H9 (cell line): Measurements from ENCODE around the gene TAS2R42. TPM values are rescaled to one million over a fixed set of nuclear protein-coding genes. Genes with fewer than 3 reads are reported as not detected.

Experiments used
- DNase-seq: peaks from one replicate; pipeline ENCODE4 v3.0.0-alpha.2; 2017
- H2AFZ ChIP-seq: one replicate; pipeline ENCODE4 v1.6.1; 2013; ENCODE audit warnings: mild to moderate bottlenecking, low read length, control low read depth, moderate library complexity
- H2AK5ac ChIP-seq: 2 replicates; pipeline ENCODE4 v1.6.1; 2013; ENCODE audit warnings: low read length, control low read depth, mixed read lengths; ENCODE audit not compliant: insufficient read length
- H2BK120ac ChIP-seq: one replicate; pipeline ENCODE4 v1.6.1; 2013; ENCODE audit warnings: low read depth, mild to moderate bottlenecking, low read length, control low read depth, inconsistent platforms; ENCODE audit not compliant: poor library complexity, severe bottlenecking
- H2BK12ac ChIP-seq: 2 replicates; pipeline ENCODE4 v1.6.1; 2013; ENCODE audit warnings: low read length, control low read depth, mixed read lengths, low read depth; ENCODE audit not compliant: insufficient read length
- H2BK15ac ChIP-seq: 2 replicates; pipeline ENCODE4 v1.6.1; 2013; ENCODE audit warnings: low read depth, low read length, control low read depth
- H2BK20ac ChIP-seq: one replicate; pipeline ENCODE4 v1.6.1; 2013; ENCODE audit warnings: low read depth, mild to moderate bottlenecking, low read length, control low read depth, inconsistent platforms; ENCODE audit not compliant: poor library complexity, severe bottlenecking
- H2BK5ac ChIP-seq: 2 replicates; pipeline ENCODE4 v1.6.1; 2013; ENCODE audit warnings: low read length, control low read depth, mixed read lengths; ENCODE audit not compliant: insufficient read length
- H3K14ac ChIP-seq: 2 replicates; pipeline ENCODE4 v1.6.1; 2013; ENCODE audit warnings: low read length, control low read depth; ENCODE audit not compliant: insufficient read depth
- H3K18ac ChIP-seq: 2 replicates; pipeline ENCODE4 v1.6.1; 2013; ENCODE audit warnings: low read depth, mild to moderate bottlenecking, mixed read lengths, low read length, control low read depth; ENCODE audit not compliant: insufficient read length
- H3K23ac ChIP-seq: 2 replicates; pipeline ENCODE4 v1.6.1; 2013; ENCODE audit warnings: low read length, control low read depth, mixed read lengths, low read depth; ENCODE audit not compliant: insufficient read length
- H3K23me2 ChIP-seq: 2 replicates; pipeline ENCODE4 v1.6.1; 2013; ENCODE audit warnings: low read depth, mild to moderate bottlenecking, mixed read lengths, low read length, control low read depth; ENCODE audit not compliant: insufficient read length, poor library complexity, severe bottlenecking
- H3K27ac ChIP-seq: 2 replicates; pipeline ENCODE4 v1.5.1; 2013; ENCODE audit warnings: low read length, control low read depth, mixed read lengths, low read depth; ENCODE audit not compliant: insufficient read length
- H3K27me3 ChIP-seq: 2 replicates; pipeline ENCODE4 v1.6.1; 2013; ENCODE audit warnings: low read length, control low read depth, inconsistent platforms; ENCODE audit not compliant: insufficient read depth
- H3K4ac ChIP-seq: 2 replicates; pipeline ENCODE4 v1.6.1; 2013; ENCODE audit warnings: low read depth, mild to moderate bottlenecking, control low read depth, inconsistent platforms, low read length, moderate library complexity
- H3K4me1 ChIP-seq: 2 replicates; pipeline ENCODE4 v1.6.1; 2013; ENCODE audit warnings: low read length, control low read depth, inconsistent platforms; ENCODE audit not compliant: insufficient read depth
- H3K4me2 ChIP-seq: 2 replicates; pipeline ENCODE4 v1.6.1; 2013; ENCODE audit warnings: low read length, control low read depth, mixed read lengths; ENCODE audit not compliant: insufficient read length, insufficient read depth
- H3K56ac ChIP-seq: 2 replicates; pipeline ENCODE4 v1.6.1; 2013; ENCODE audit warnings: low read depth, mild to moderate bottlenecking, mixed read lengths, low read length, control low read depth; ENCODE audit not compliant: insufficient read length
- H3K79me1 ChIP-seq: 2 replicates; pipeline ENCODE4 v1.6.1; 2013; ENCODE audit warnings: low read depth, mild to moderate bottlenecking, moderate library complexity, low read length, control low read depth, inconsistent platforms; ENCODE audit not compliant: insufficient read depth, poor library complexity, severe bottlenecking
- H3K79me2 ChIP-seq: 2 replicates; pipeline ENCODE4 v1.6.1; 2013; ENCODE audit warnings: low read length, control low read depth, inconsistent platforms; ENCODE audit not compliant: insufficient read depth
- H3K9ac ChIP-seq: 2 replicates; pipeline ENCODE4 v1.6.1; 2013; ENCODE audit warnings: low read length, control low read depth, mixed read lengths; ENCODE audit not compliant: insufficient read length; ENCODE audit errors: extremely low read depth
- H3K9me3 ChIP-seq: one replicate; pipeline ENCODE4 v1.6.1; 2013; ENCODE audit warnings: low read depth, low read length, inconsistent platforms; ENCODE audit not compliant: control insufficient read depth
- H3T11ph ChIP-seq: one replicate; pipeline ENCODE4 v1.6.1; 2013; ENCODE audit warnings: mild to moderate bottlenecking, low read length, control low read depth, inconsistent platforms
- H4K20me1 ChIP-seq: one replicate; pipeline ENCODE4 v1.6.1; 2013; ENCODE audit not compliant: control insufficient read depth, insufficient read length, insufficient read depth
- H4K5ac ChIP-seq: 2 replicates; pipeline ENCODE4 v1.6.1; 2013; ENCODE audit warnings: low read depth, mild to moderate bottlenecking, mixed read lengths, low read length, control low read depth; ENCODE audit not compliant: insufficient read length
- H4K8ac ChIP-seq: replicated peaks from 2 replicates; pipeline ENCODE4 v1.6.1; 2013; ENCODE audit warnings: low read length, control low read depth, mixed read lengths, low read depth; ENCODE audit not compliant: insufficient read length
- H4K91ac ChIP-seq: 2 replicates; pipeline ENCODE4 v1.6.1; 2013; ENCODE audit warnings: low read depth, mild to moderate bottlenecking, moderate library complexity, mixed read lengths, low read length, control low read depth; ENCODE audit not compliant: insufficient read length
- H3K27ac Mint-ChIP-seq, 3 experiments: 2 replicates in 2 of 3; 3 replicates in 1 of 3; pipeline ENCODE4 v1.8.0; 2020 to 2021; ENCODE audit warnings: mixed read lengths in 3 of 3, mild to moderate bottlenecking in 1 of 3, moderate library complexity in 1 of 3
- H3K27me3 Mint-ChIP-seq: 2 replicates; pipeline ENCODE4 v1.8.0; 2021; ENCODE audit warnings: low read depth, mild to moderate bottlenecking, moderate library complexity, mixed read lengths
- H3K36me3 Mint-ChIP-seq, 3 experiments: 2 replicates in 2 of 3; 3 replicates in 1 of 3; pipeline ENCODE4 v1.8.0; 2020 to 2021; ENCODE audit warnings: low read depth in 3 of 3, mixed read lengths in 3 of 3; ENCODE audit not compliant: insufficient read depth in 1 of 3
- H3K4me1 Mint-ChIP-seq, 2 experiments: 2 replicates each; pipeline ENCODE4 v1.8.0; 2020; ENCODE audit warnings: mixed read lengths in 2 of 2
- H3K4me3 Mint-ChIP-seq, 2 experiments: 2 replicates in 1 of 2; 3 replicates in 1 of 2; pipeline ENCODE4 v1.8.0; 2020 to 2021; ENCODE audit warnings: mild to moderate bottlenecking in 2 of 2, mixed read lengths in 2 of 2, moderate library complexity in 1 of 2
- H3K9me3 Mint-ChIP-seq, 2 experiments: 2 replicates in 1 of 2; 3 replicates in 1 of 2; pipeline ENCODE4 v1.8.0; 2020; ENCODE audit warnings: mild to moderate bottlenecking in 2 of 2, mixed read lengths in 2 of 2, moderate library complexity in 1 of 2
- WGBS: extraction: QIAGEN DNeasy Blood & Tissue Kit; methylation state at CpG from one replicate; pipeline ENCODE4 v1.1.7; 2013; ENCODE audit warnings: missing lambda C conversion rate, low lambda C conversion rate, mixed read lengths; ENCODE audit not compliant: insufficient read length; ENCODE audit errors: extremely low coverage; 5-methylcytosine and 5-hydroxymethylcytosine counted together
- total RNA-seq: library from RNA; stranded (reverse); gene quantifications from 2 replicates; pipeline ENCODE4 v1.2.1, GENCODE V29; 2021
- TF ChIP-seq, protein P1 (sequence below): fragments of 200-600 bp; sonication (generic); conservative IDR thresholded peaks from 3 replicates; pipeline ENCODE4 v1.8.0; 2021; ENCODE audit warnings: antibody characterized with exemption, mild to moderate bottlenecking

The TAS2R42 gene
- total RNA-seq, 1 experiment from 2014 or later, result not detected

DNA sequence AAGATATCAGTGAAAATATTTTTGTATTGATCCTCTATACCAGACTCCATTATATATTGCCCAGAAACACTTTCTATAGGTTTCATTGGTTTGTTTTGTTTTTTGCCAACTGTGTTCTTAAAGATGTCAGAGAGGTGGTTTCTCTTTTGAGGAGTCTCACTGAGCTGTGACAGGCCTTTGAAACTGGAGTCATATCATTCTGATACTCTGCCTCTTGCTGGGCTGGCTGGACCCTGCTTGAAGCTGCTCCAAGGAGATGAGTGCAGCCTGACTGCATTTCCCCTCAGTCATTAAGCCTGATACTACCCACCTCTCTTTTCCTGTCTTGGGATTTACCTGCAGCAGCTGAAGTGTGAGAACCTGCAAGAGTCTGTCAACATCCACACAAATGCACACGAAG is 35.9 kb downstream of the TAS2R42 start:
- H3K9ac ChIP-seq, result no peak overlapping the region
- H2BK12ac ChIP-seq, result no peak overlapping the region
- no peak overlapping the region for H4K8ac ChIP-seq
- no peak overlapping the region for H3T11ph ChIP-seq
- H3K79me2 ChIP-seq, result peaks cover 9% of the 10 kb centered on the region
- H2AFZ ChIP-seq, result no peak overlapping the region
- H4K20me1 ChIP-seq, result no peaks in the 10 kb centered on the region
- peaks cover 22 to 26% of the 10 kb centered on the region in 2 experiments for H3K4me1 Mint-ChIP-seq
- H3K4me2 ChIP-seq, result no peak overlapping the region
- no peaks in the 10 kb centered on the region for H3K23me2 ChIP-seq
- no peak overlapping the region for H4K5ac ChIP-seq
- H3K9me3 ChIP-seq, result no peaks in the 10 kb centered on the region
- no peak overlapping the region for H2BK5ac ChIP-seq
- no CpG with 5 or more reads among the region's 1 CpG for WGBS
- H3K56ac ChIP-seq, result no peak overlapping the region
- H3K4ac ChIP-seq, result no peak overlapping the region
- H3K27ac Mint-ChIP-seq, result no peak overlapping the region; a peak in 1 of 7 replicates
- no peak overlapping the region for H3K18ac ChIP-seq
- TF ChIP-seq, protein P1, sequence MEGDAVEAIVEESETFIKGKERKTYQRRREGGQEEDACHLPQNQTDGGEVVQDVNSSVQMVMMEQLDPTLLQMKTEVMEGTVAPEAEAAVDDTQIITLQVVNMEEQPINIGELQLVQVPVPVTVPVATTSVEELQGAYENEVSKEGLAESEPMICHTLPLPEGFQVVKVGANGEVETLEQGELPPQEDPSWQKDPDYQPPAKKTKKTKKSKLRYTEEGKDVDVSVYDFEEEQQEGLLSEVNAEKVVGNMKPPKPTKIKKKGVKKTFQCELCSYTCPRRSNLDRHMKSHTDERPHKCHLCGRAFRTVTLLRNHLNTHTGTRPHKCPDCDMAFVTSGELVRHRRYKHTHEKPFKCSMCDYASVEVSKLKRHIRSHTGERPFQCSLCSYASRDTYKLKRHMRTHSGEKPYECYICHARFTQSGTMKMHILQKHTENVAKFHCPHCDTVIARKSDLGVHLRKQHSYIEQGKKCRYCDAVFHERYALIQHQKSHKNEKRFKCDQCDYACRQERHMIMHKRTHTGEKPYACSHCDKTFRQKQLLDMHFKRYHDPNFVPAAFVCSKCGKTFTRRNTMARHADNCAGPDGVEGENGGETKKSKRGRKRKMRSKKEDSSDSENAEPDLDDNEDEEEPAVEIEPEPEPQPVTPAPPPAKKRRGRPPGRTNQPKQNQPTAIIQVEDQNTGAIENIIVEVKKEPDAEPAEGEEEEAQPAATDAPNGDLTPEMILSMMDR, result no peak
- peaks cover 18 to 22% of the 10 kb centered on the region in 2 experiments; a peak in 4 of 5 replicates for H3K9me3 Mint-ChIP-seq
- H3K79me1 ChIP-seq, result peaks cover 5% of the 10 kb centered on the region
- DNase-seq, result no peak
- no peak overlapping the region for H3K27ac ChIP-seq
- peaks cover 12 to 40% (median 34%) of the 10 kb centered on the region in 3 experiments for H3K36me3 Mint-ChIP-seq
- no peaks in the 10 kb centered on the region for H3K4me1 ChIP-seq
- H2AK5ac ChIP-seq, result no peak overlapping the region
- no peak overlapping the region for H4K91ac ChIP-seq
- H3K27me3 Mint-ChIP-seq, result no peaks in the 10 kb centered on the region
- H3K27me3 ChIP-seq, result no peaks in the 10 kb centered on the region
- H3K23ac ChIP-seq, result no peak overlapping the region
- H3K14ac ChIP-seq, result no peak overlapping the region
- no peak overlapping the region for H2BK20ac ChIP-seq
- no peak overlapping the region for H3K4me3 Mint-ChIP-seq
- no peak overlapping the region for H2BK120ac ChIP-seq
- no peak overlapping the region for H2BK15ac ChIP-seq
